ENCODE measurements around the gene POPDC2.

Gene POPDC2

DNA sequence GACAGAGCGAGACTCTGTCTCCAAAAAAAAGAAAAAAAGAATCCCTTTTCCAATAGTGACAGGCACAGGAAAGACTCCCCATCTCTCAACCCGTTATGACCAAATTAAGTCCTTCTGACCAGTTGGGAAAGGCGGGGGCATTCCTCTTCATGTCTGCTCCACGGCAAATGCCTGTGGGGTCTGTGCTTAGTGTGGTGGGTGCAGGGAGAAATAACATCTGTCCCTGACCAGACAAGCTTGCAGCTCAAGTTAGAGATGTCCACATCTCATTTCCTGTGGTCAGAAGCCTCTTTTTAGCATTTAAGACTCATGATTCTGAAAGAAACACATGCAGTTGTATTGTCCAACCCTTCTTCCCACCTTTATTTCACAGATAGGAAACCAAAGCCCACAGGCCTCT lies 46.5 kb downstream of the POPDC2 start:
- Histone ChIP-seq H3K4me3 (ENCODE audit: low read depth in 1 of 2, low read length in 1 of 2) (no peak overlapping the region), H3K27ac (no peak overlapping the region), H3K9me3 (no peaks in the 10 kb centered on the region), H3K36me3 (no peaks in the 10 kb centered on the region), H3K4me1 (ENCODE audit: control insufficient read depth in 1 of 2, insufficient read depth in 1 of 2, low read depth in 1 of 2, low read length in 1 of 2) (no peaks in the 10 kb centered on the region), H3K27me3 (no peaks in the 10 kb centered on the region)
- TF ChIP-seq, protein P1, sequence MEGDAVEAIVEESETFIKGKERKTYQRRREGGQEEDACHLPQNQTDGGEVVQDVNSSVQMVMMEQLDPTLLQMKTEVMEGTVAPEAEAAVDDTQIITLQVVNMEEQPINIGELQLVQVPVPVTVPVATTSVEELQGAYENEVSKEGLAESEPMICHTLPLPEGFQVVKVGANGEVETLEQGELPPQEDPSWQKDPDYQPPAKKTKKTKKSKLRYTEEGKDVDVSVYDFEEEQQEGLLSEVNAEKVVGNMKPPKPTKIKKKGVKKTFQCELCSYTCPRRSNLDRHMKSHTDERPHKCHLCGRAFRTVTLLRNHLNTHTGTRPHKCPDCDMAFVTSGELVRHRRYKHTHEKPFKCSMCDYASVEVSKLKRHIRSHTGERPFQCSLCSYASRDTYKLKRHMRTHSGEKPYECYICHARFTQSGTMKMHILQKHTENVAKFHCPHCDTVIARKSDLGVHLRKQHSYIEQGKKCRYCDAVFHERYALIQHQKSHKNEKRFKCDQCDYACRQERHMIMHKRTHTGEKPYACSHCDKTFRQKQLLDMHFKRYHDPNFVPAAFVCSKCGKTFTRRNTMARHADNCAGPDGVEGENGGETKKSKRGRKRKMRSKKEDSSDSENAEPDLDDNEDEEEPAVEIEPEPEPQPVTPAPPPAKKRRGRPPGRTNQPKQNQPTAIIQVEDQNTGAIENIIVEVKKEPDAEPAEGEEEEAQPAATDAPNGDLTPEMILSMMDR (IDR thresholded peaks at IDR 0.05), result no peak

DNA sequence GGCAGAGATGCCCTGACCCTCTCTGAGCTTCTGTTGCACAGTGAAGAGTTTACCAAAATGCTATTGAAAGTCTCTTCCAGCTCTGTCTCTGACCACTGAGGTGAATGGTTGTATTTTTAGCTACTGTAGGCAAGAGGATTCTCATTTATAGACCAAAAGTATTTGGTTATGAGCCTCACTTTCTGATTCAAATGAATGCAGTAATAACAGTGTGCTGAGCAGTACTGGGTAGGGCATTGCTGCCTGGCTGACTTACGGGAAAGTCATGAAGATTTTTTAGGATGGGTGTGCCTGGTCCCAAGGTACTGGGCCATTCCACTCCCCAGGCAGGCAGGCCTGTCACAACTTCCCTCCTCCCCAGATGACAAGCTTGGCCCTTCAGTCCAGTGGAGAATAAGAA lies 47.2 kb downstream of the POPDC2 start:
- Histone ChIP-seq H3K36me3 (no peaks in the 10 kb centered on the region), H3K27ac (no peak overlapping the region), H3K27me3 (no peaks in the 10 kb centered on the region), H3K9me3 (no peaks in the 10 kb centered on the region), H3K4me3 (ENCODE audit: low read depth in 1 of 2, low read length in 1 of 2) (no peak overlapping the region), H3K4me1 (ENCODE audit: control insufficient read depth in 1 of 2, insufficient read depth in 1 of 2, low read depth in 1 of 2, low read length in 1 of 2) (no peaks in the 10 kb centered on the region)
- TF ChIP-seq, protein P1 (IDR thresholded peaks at IDR 0.05), result no peak

DNA sequence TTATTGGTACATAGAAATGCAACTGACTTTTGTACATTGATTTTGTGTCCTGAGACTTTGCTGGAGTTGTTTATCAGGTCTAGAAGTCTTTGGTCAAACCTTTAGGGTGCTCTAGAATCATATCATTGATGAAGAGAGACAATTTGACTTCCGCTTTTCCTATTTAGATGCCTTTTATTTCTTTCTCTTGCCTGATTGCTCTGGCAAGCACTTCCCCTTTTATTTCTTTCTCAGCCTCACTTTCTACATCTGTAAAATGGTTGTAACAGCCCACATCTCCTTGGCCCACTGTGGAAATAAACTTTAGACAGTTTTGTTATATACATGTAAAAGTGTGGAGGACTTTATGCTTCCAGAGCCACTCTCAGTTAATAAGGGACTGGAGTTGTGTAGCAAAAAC lies 48.7 kb downstream of the POPDC2 start:
- Histone ChIP-seq H3K4me1 (ENCODE audit: control insufficient read depth in 1 of 2, insufficient read depth in 1 of 2, low read depth in 1 of 2, low read length in 1 of 2) (no peaks in the 10 kb centered on the region), H3K27ac (no peak overlapping the region), H3K9me3 (no peaks in the 10 kb centered on the region), H3K4me3 (ENCODE audit: low read depth in 1 of 2, low read length in 1 of 2) (no peak overlapping the region), H3K36me3 (no peaks in the 10 kb centered on the region), H3K27me3 (no peaks in the 10 kb centered on the region)
- TF ChIP-seq, protein P1 (IDR thresholded peaks at IDR 0.05), result no peak

DNA sequence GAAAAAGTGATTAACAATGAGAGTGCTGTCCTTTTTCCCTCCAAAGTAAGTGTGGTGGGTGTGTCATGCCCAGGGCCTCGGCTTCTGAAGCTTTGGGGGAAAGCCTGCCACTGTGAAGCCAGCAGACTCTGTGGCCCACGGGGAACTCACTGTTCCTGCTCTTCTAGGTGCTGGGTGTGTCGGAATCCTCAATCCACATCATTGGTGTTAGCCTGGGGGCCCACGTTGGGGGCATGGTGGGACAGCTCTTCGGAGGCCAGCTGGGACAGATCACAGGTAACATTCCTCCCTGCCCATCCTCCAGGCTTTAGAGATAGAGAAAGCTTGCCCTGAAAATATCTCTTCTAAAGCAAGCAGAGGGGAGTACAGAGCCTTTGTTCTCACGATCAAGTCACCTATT lies 51.1 kb downstream of the POPDC2 start:
- Histone ChIP-seq H3K4me3 (ENCODE audit: low read depth in 1 of 2, low read length in 1 of 2) (no peak overlapping the region), H3K36me3 (no peaks in the 10 kb centered on the region), H3K27ac (no peak overlapping the region), H3K27me3 (no peaks in the 10 kb centered on the region), H3K4me1 (ENCODE audit: control insufficient read depth in 1 of 2, insufficient read depth in 1 of 2, low read depth in 1 of 2, low read length in 1 of 2) (no peaks in the 10 kb centered on the region), H3K9me3 (no peaks in the 10 kb centered on the region)
- TF ChIP-seq, protein P1 (IDR thresholded peaks at IDR 0.05), result no peak

DNA sequence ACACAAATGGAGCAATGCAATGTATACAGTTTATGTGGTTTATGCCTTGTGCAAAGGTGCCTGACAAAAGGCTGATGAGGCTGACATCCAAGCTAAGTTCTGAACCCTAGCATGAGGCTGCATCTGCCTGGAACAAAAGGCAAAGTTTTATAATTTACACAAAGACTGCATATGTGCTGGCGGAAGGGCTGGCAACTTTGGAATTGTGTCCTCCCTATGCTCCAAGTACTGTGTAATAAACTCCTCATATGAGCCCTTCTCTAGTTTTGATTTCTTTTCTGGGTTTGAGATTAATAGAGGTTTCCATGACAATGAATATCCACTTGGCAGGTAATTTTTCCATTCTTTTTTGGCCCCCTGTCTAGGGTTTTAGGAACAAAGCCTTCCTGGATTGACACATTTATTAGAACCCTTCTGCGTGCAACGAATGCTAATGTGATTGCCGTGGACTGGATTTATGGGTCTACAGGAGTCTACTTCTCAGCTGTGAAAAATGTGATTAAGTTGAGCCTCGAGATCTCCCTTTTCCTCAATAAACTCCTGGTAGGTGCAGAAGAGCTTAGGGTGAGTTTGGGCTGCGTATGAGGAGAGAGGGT lies 51.9 kb downstream of the POPDC2 start:
- Histone ChIP-seq H3K4me3 (ENCODE audit: low read depth in 1 of 2, low read length in 1 of 2) (no peak overlapping the region), H3K36me3 (no peaks in the 10 kb centered on the region), H3K27ac (no peak overlapping the region), H3K4me1 (ENCODE audit: control insufficient read depth in 1 of 2, insufficient read depth in 1 of 2, low read depth in 1 of 2, low read length in 1 of 2) (no peaks in the 10 kb centered on the region), H3K9me3 (no peaks in the 10 kb centered on the region), H3K27me3 (no peaks in the 10 kb centered on the region)
- TF ChIP-seq, protein P1 (IDR thresholded peaks at IDR 0.05), result no peak

DNA sequence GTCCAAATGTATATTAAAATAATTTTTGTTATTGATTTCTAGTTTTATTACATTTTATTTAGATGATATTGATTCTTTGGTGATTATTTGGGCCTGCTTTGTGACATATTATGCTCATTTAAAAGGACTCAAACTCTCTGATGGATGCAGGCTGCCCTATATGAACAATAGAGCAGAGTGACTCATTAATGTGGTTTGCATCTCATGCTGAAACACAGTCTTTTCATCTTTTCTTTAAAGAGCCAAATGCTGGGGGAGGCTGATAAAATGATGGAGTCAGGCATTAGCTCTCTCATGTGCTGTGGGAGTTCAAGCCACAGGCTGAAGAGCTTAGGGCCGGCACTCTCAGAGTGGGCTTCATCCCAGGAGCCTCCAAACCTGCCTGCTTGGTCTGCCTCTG lies 55.5 kb downstream of the POPDC2 start:
- TF ChIP-seq, protein P1 (IDR thresholded peaks at IDR 0.05), result no peak
- Histone ChIP-seq H3K4me3 (ENCODE audit: low read depth in 1 of 2, low read length in 1 of 2) (no peak overlapping the region), H3K36me3 (no peaks in the 10 kb centered on the region), H3K9me3 (no peaks in the 10 kb centered on the region), H3K27ac (no peak overlapping the region), H3K27me3 (no peaks in the 10 kb centered on the region), H3K4me1 (ENCODE audit: control insufficient read depth in 1 of 2, insufficient read depth in 1 of 2, low read depth in 1 of 2, low read length in 1 of 2) (no peaks in the 10 kb centered on the region)

Measured in neutrophil (primary cell).